Natural killer cell (primary cell): ENCODE data around the gene COL6A2. TPM values are rescaled to one million over a fixed set of nuclear protein-coding genes. Genes with fewer than 3 reads are reported as not detected.

Source experiments
- ATAC-seq, 3 donors: fragments of 150-1000 bp in 2 of 3; fragments of 200-7000 bp in 1 of 3; cut with Tn5 transposase; 1 replicate in 1 of 3; 2 replicates in 2 of 3; pipeline ENCODE4 v1.10.0; 2021; ENCODE audit warnings: mild to moderate bottlenecking in 2 of 3, moderate library complexity in 2 of 3
- DNase-seq, 2 donors: peaks; one replicate each; pipeline versions ENCODE4 v3.0.0 to v3.0.0-alpha.2; 2013 to 2021; ENCODE audit warnings: mixed read lengths in 1 of 2
- H3K27ac ChIP-seq: one replicate; pipeline ENCODE4 v1.5.1; 2013; ENCODE audit warnings: mild to moderate bottlenecking, low read length
- H3K27me3 ChIP-seq: one replicate; pipeline ENCODE4 v1.6.1; 2013; ENCODE audit warnings: low read length; ENCODE audit not compliant: control insufficient read depth, insufficient read depth
- H3K36me3 ChIP-seq: one replicate; pipeline ENCODE4 v1.6.1; 2013; ENCODE audit warnings: low read length; ENCODE audit not compliant: control insufficient read depth, insufficient read depth
- H3K4me1 ChIP-seq: one replicate; pipeline ENCODE4 v1.6.1; 2013; ENCODE audit warnings: low read length; ENCODE audit not compliant: control insufficient read depth, insufficient read depth
- H3K4me3 ChIP-seq: one replicate; pipeline ENCODE4 v1.5.1; 2013; ENCODE audit warnings: low read length
- H3K9me3 ChIP-seq: one replicate; pipeline ENCODE4 v1.6.1; 2013; ENCODE audit warnings: low read length; ENCODE audit not compliant: control insufficient read depth, insufficient read depth
- H3K27ac Mint-ChIP-seq, 2 donors: one replicate each; pipeline ENCODE4 v1.8.0; 2022; ENCODE audit warnings: mild to moderate bottlenecking in 2 of 2, mixed read lengths in 2 of 2, moderate library complexity in 1 of 2
- H3K27me3 Mint-ChIP-seq, 2 donors: one replicate each; pipeline ENCODE4 v1.8.0; 2022; ENCODE audit warnings: low read depth in 2 of 2, mixed read lengths in 2 of 2
- H3K36me3 Mint-ChIP-seq: one replicate; pipeline ENCODE4 v1.8.0; 2022; ENCODE audit warnings: mixed read lengths
- H3K4me1 Mint-ChIP-seq, 2 donors: one replicate each; pipeline ENCODE4 v1.8.0; 2022; ENCODE audit warnings: mixed read lengths in 2 of 2
- H3K4me3 Mint-ChIP-seq: one replicate; pipeline ENCODE4 v1.8.0; 2022; ENCODE audit warnings: mild to moderate bottlenecking, moderate library complexity, mixed read lengths
- H3K9me3 Mint-ChIP-seq, 2 donors: one replicate each; pipeline ENCODE4 v1.8.0; 2022; ENCODE audit warnings: mixed read lengths in 2 of 2
- CTCF ChIP-seq: fragments of 200-600 bp; IDR thresholded peaks from one replicate; pipeline ENCODE4 v1.8.0; 2022; ENCODE audit warnings: antibody characterized with exemption
- WGBS: methylation state at CpG from one replicate; pipeline ENCODE4 v1.1.7; 2013; ENCODE audit warnings: missing lambda C conversion rate; ENCODE audit not compliant: insufficient coverage; 5-methylcytosine and 5-hydroxymethylcytosine counted together
- intact Hi-C: fragments of 100-400 bp; cut with micrococcal nuclease; formaldehyde crosslinking; loops from one replicate; pipeline ENCODE4 v1.14.2; 2022
- total RNA-seq, 4 donors: library from RNA; stranded (reverse); fragments of 120-200 nt in 1 of 4; gene quantifications; one replicate each; pipeline versions ENCODE4 v1.2.3 to v1.2.4, GENCODE V29; 2013 to 2022

COL6A2 gene
- total RNA-seq, 3 donors from 2014 or later (not counting 1 experiment from before 2014, with no cell fraction given) = 93.9 to 110 (median 97.2) TPM

- 77% methylated on average over 26 of the region's 26 CpGs for WGBS
- H3K36me3 ChIP-seq = no peaks in the 10 kb centered on the region
- DNase-seq = peak in 1 of 2 donors; percentile 12
Measured at GRCh38 chr21:46120301-46121285, 22.7 kb downstream of the COL6A2 start.

GRCh38 chr21:46121286-46122221, 23.6 kb downstream of the COL6A2 start:
- no peaks in the 10 kb centered on the region for H3K9me3 ChIP-seq
- Mint-ChIP-seq H3K27me3 (no peaks in the 10 kb centered on the region), H3K9me3 (no peaks in the 10 kb centered on the region), H3K4me1 (no peaks in the 10 kb centered on the region), H3K27ac (no peak overlapping the region), H3K4me3 (no peak overlapping the region), H3K36me3 (no peaks in the 10 kb centered on the region)
- intact Hi-C loops = no loop called here
- no peak overlapping the region for H3K4me3 ChIP-seq
- TF ChIP-seq CTCF = no peak
- ATAC-seq (no peak), DNase-seq (peak in 1 of 2 donors; percentile 15)
- 90% methylated on average over 29 of the region's 29 CpGs for WGBS
- no peaks in the 10 kb centered on the region for H3K4me1 ChIP-seq
- H3K27me3 ChIP-seq = no peaks in the 10 kb centered on the region
- no peak overlapping the region for H3K27ac ChIP-seq
- H3K36me3 ChIP-seq = peaks cover 3% of the 10 kb centered on the region

More at GRCh38 chr21:46120301-46121285, 22.7 kb downstream of the COL6A2 start:
- no peak for TF ChIP-seq CTCF
- ATAC-seq = no peak
- no peaks in the 10 kb centered on the region for H3K27me3 ChIP-seq
- H3K9me3 ChIP-seq = no peaks in the 10 kb centered on the region
- no peak overlapping the region for H3K4me3 Mint-ChIP-seq
- no peak overlapping the region for H3K4me3 ChIP-seq
- no peaks in the 10 kb centered on the region for H3K4me1 Mint-ChIP-seq
- intact Hi-C loops = no loop called here
- H3K4me1 ChIP-seq = no peaks in the 10 kb centered on the region
- H3K27ac Mint-ChIP-seq = no peak overlapping the region
- H3K36me3 Mint-ChIP-seq = no peaks in the 10 kb centered on the region
- no peak overlapping the region for H3K27ac ChIP-seq
- H3K27me3 Mint-ChIP-seq = no peaks in the 10 kb centered on the region
- no peaks in the 10 kb centered on the region for H3K9me3 Mint-ChIP-seq

- DNase-seq (no peak), ATAC-seq (no peak)
- no peaks in the 10 kb centered on the region for H3K4me1 Mint-ChIP-seq
- no peak overlapping the region for H3K27ac Mint-ChIP-seq
- no peaks in the 10 kb centered on the region for H3K27me3 Mint-ChIP-seq
- Histone ChIP-seq H3K36me3 (peaks cover 3% of the 10 kb centered on the region), H3K4me1 (no peaks in the 10 kb centered on the region), H3K9me3 (no peaks in the 10 kb centered on the region), H3K27me3 (no peaks in the 10 kb centered on the region), H3K4me3 (no peak overlapping the region), H3K27ac (no peak overlapping the region)
- WGBS = 85% methylated on average over 12 of the region's 12 CpGs
- no peak overlapping the region for H3K4me3 Mint-ChIP-seq
- no peaks in the 10 kb centered on the region for H3K9me3 Mint-ChIP-seq
- H3K36me3 Mint-ChIP-seq = no peaks in the 10 kb centered on the region
- no peak for TF ChIP-seq CTCF
- intact Hi-C loops = no loop called here
Measured at GRCh38 chr21:46122237-46122671, 24.3 kb downstream of the COL6A2 start.
